ENCODE measurements around the gene RAB14. TPM values are rescaled to one million over a fixed set of nuclear protein-coding genes. Genes with fewer than 3 reads are reported as not detected.

RAB14 gene
- total RNA-seq, 1 experiment from 2014 or later = 49.5 TPM

DNA sequence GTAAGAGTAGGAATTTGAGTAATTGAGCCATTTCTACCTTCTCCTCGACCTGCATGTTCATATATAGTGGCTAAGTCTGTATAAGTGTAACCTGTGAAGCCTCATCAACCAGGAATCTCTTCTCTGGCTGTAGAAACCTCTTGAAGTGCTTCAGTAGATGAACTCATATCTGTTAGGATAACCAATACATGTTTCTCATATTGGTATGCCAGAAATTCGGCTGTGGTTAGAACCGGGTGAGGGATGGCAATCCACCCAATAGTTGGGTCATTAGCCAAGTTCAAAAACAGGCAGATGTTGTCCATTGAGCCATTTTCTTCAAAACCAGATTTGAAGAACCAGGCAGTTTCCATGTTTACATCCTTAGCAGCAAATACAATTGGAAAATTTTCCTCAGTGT lies 37.4 kb upstream of the RAB14 start:
- no peak for DNase-seq
- H3K79me2 ChIP-seq (ENCODE audit: low read length) = no peaks in the 10 kb centered on the region
- H3K36me3 ChIP-seq (ENCODE audit: insufficient read depth, low read length) = peaks cover 9% of the 10 kb centered on the region; the same call in 1 of the 2 replicates
- no peak overlapping the region for H3K4me2 ChIP-seq (ENCODE audit: low read depth, low read length, poor library complexity, severe bottlenecking)
- no peak overlapping the region for H3K9ac ChIP-seq (ENCODE audit: low read length)
- no peaks in the 10 kb centered on the region for H3K4me1 ChIP-seq (ENCODE audit: low read length)
- H3K9me3 ChIP-seq (ENCODE audit: low read length) = peaks cover 1% of the 10 kb centered on the region; the same call in 1 of the 2 replicates
- no peaks in the 10 kb centered on the region for H3K9me2 ChIP-seq (replicated peaks; ENCODE audit: insufficient read depth, low read length)
- no peaks in the 10 kb centered on the region for H4K20me1 ChIP-seq (ENCODE audit: insufficient read depth, low read depth, low read length)
- H2AFZ ChIP-seq (ENCODE audit: low read length) = no peak overlapping the region
- H3K27me3 ChIP-seq (ENCODE audit: low read length) = no peaks in the 10 kb centered on the region
- no peak overlapping the region for H3K27ac ChIP-seq (ENCODE audit: low read length)
- H3K4me3 ChIP-seq (ENCODE audit: low read length) = no peak overlapping the region

GRCh38 chr9:121237916-121238315 lies 36.2 kb upstream of the RAB14 start:
- no peaks in the 10 kb centered on the region for H4K20me1 ChIP-seq (ENCODE audit: insufficient read depth, low read depth, low read length)

DNA sequence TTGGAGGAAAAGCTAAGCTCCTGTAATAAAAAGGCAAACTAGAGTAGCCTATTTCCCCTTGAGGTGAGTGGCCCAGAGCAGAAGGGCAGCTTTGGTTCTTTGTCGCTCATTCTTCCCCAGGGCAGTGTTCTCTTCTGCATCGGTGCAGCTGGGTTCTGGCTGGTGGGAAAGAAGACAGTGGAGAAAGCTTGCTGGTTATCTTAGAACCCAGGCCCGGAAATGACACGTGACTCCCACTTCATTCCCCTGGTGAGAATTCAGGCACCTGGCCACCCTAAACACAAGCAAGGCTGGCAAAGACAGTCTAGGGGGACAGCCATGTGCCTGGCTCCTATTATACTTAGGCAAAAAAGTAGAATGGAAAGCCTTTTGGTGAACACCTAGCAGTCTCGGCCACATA lies 33.8 kb upstream of the RAB14 start:
- Histone ChIP-seq H3K9me3 (ENCODE audit: low read length) (no peaks in the 10 kb centered on the region), H3K36me3 (ENCODE audit: insufficient read depth, low read length) (peaks cover 13% of the 10 kb centered on the region), H3K27ac (ENCODE audit: low read length) (no peak overlapping the region), H4K20me1 (ENCODE audit: insufficient read depth, low read depth, low read length) (no peaks in the 10 kb centered on the region), H2AFZ (ENCODE audit: low read length) (no peak overlapping the region), H3K9ac (ENCODE audit: low read length) (no peak overlapping the region), H3K79me2 (ENCODE audit: low read length) (no peaks in the 10 kb centered on the region), H3K27me3 (ENCODE audit: low read length) (no peaks in the 10 kb centered on the region), H3K4me2 (ENCODE audit: low read depth, low read length, poor library complexity, severe bottlenecking) (no peak overlapping the region), H3K4me3 (ENCODE audit: low read length) (no peak overlapping the region), H3K4me1 (ENCODE audit: low read length) (peaks cover 5% of the 10 kb centered on the region; the same call in 1 of the 2 replicates), H3K9me2 (replicated peaks; ENCODE audit: insufficient read depth, low read length) (no peaks in the 10 kb centered on the region)
- DNase-seq = no peak

More at GRCh38 chr9:121237916-121238315, 36.2 kb upstream of the RAB14 start:
- Histone ChIP-seq H2AFZ (ENCODE audit: low read length) (no peak overlapping the region), H3K9me3 (ENCODE audit: low read length) (no peaks in the 10 kb centered on the region), H3K9me2 (replicated peaks; ENCODE audit: insufficient read depth, low read length) (no peaks in the 10 kb centered on the region), H3K27me3 (ENCODE audit: low read length) (no peaks in the 10 kb centered on the region), H3K4me3 (ENCODE audit: low read length) (no peak overlapping the region), H3K4me2 (ENCODE audit: low read depth, low read length, poor library complexity, severe bottlenecking) (no peak overlapping the region), H3K9ac (ENCODE audit: low read length) (no peak overlapping the region), H3K79me2 (ENCODE audit: low read length) (no peaks in the 10 kb centered on the region), H3K36me3 (ENCODE audit: insufficient read depth, low read length) (peaks cover 7% of the 10 kb centered on the region), H3K27ac (ENCODE audit: low read length) (no peak overlapping the region), H3K4me1 (ENCODE audit: low read length) (no peaks in the 10 kb centered on the region)
- no peak for DNase-seq

DNA sequence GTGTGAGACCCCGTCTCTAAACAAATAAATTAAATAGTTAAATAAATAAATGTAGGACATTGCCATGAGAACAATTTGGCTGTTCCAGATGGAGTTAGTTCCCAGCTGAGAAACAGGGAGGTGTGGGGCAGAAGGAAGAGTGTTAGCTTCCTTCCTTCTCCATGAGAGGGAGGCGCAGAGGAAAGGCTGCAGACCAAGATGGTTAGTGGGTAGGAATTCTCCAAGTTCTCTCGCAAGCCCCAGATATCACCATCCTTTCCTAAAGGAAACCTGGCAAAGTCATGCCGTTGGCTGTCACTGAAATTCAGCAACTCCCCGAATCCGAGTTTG lies 33.1 kb upstream of the RAB14 start:
- H4K20me1 ChIP-seq (ENCODE audit: insufficient read depth, low read depth, low read length) = no peaks in the 10 kb centered on the region
- H3K9me3 ChIP-seq (ENCODE audit: low read length) = no peaks in the 10 kb centered on the region
- no peaks in the 10 kb centered on the region for H3K9me2 ChIP-seq (replicated peaks; ENCODE audit: insufficient read depth, low read length)
- DNase-seq = no peak
- peaks cover 5% of the 10 kb centered on the region; the same call in 1 of the 2 replicates for H3K4me1 ChIP-seq (ENCODE audit: low read length)
- no peak overlapping the region for H3K9ac ChIP-seq (ENCODE audit: low read length)
- no peaks in the 10 kb centered on the region for H3K27me3 ChIP-seq (ENCODE audit: low read length)
- no peaks in the 10 kb centered on the region for H3K79me2 ChIP-seq (ENCODE audit: low read length)
- H3K36me3 ChIP-seq (ENCODE audit: insufficient read depth, low read length) = peaks cover 13% of the 10 kb centered on the region
- H3K4me2 ChIP-seq (ENCODE audit: low read depth, low read length, poor library complexity, severe bottlenecking) = no peak overlapping the region
- H3K27ac ChIP-seq (ENCODE audit: low read length) = no peak overlapping the region
- no peak overlapping the region for H3K4me3 ChIP-seq (ENCODE audit: low read length)
- no peak overlapping the region for H2AFZ ChIP-seq (ENCODE audit: low read length)

DNA sequence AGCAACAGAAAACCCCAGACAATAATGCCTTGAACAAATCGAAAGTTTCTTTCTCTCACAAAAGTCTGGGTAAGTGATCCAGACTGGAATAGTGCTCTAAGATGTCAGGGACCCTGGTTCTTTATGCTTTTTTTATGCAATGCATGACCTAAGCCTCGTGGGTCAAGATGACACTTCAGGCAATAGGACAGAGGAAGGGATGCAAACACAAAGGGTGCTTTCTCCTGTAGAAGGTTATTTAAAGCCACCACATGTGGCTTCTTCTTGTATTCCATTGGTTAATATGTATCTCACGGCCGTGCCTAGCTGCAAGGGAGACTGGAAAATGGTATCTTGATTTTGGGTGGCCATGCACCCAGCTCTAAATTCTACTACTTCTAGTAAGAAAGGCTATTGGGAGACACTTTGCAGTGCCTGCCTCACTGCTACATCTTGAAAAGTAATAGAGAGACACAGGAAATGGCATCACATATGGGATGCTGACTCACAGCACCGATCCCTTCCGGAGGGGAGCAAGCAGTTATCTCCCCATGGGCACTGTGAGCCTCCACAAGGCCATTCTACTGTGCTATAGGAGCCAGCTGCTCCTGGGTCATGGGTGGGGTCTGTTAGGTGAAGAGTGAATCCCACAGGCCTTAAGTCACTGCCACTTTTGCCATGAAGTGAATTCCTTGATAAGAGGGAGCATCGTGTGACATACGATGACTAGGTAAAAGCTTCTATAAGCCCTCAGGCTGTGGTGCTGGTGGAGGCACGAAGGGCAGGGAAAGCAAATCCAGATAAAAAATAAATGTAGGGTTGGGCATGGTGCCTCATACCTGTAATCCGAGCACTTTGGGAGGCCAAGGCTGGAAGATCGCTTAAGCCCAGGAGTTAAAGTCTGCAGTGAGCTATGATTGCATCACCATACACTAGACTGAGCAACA lies 32.5 kb upstream of the RAB14 start:
- Histone ChIP-seq H3K4me2 (ENCODE audit: low read depth, low read length, poor library complexity, severe bottlenecking) (no peak overlapping the region), H3K27me3 (ENCODE audit: low read length) (no peaks in the 10 kb centered on the region), H4K20me1 (ENCODE audit: insufficient read depth, low read depth, low read length) (no peaks in the 10 kb centered on the region), H3K27ac (ENCODE audit: low read length) (no peak overlapping the region), H3K4me3 (ENCODE audit: low read length) (no peak overlapping the region), H3K79me2 (ENCODE audit: low read length) (no peaks in the 10 kb centered on the region), H2AFZ (ENCODE audit: low read length) (no peak overlapping the region), H3K4me1 (ENCODE audit: low read length) (peaks cover 5% of the 10 kb centered on the region; the same call in 1 of the 2 replicates), H3K36me3 (ENCODE audit: insufficient read depth, low read length) (peaks cover 13% of the 10 kb centered on the region), H3K9ac (ENCODE audit: low read length) (no peak overlapping the region), H3K9me3 (ENCODE audit: low read length) (no peaks in the 10 kb centered on the region), H3K9me2 (replicated peaks; ENCODE audit: insufficient read depth, low read length) (no peaks in the 10 kb centered on the region)
- no peak for DNase-seq

DNA sequence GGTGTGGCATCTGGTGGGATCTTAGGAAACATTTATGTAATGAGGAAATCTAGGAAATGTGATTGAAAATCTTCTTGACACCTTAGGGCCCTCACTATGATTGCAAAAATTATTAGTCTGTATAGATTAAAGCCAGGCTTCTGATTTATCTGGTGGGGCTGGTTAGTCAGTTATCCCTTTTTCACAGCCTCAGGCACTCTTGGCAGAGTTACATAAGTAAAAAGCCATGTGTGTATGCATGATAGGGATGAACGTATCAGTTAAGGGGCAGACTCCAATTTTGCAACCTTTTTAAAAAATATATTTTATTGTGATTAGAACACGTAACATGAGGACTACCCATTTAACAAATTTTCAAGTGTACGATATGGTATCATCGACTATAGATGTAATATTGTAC lies 30.6 kb upstream of the RAB14 start:
- Histone ChIP-seq H2AFZ (ENCODE audit: low read length) (no peak overlapping the region), H4K20me1 (ENCODE audit: insufficient read depth, low read depth, low read length) (no peaks in the 10 kb centered on the region), H3K9me2 (replicated peaks; ENCODE audit: insufficient read depth, low read length) (no peaks in the 10 kb centered on the region), H3K27me3 (ENCODE audit: low read length) (no peaks in the 10 kb centered on the region), H3K9ac (ENCODE audit: low read length) (no peak overlapping the region), H3K4me3 (ENCODE audit: low read length) (no peak overlapping the region), H3K79me2 (ENCODE audit: low read length) (no peaks in the 10 kb centered on the region), H3K27ac (ENCODE audit: low read length) (no peak overlapping the region), H3K4me1 (ENCODE audit: low read length) (peaks cover 5% of the 10 kb centered on the region; the same call in 1 of the 2 replicates), H3K9me3 (ENCODE audit: low read length) (no peaks in the 10 kb centered on the region), H3K4me2 (ENCODE audit: low read depth, low read length, poor library complexity, severe bottlenecking) (no peak overlapping the region), H3K36me3 (ENCODE audit: insufficient read depth, low read length) (peaks cover 13% of the 10 kb centered on the region)
- no peak for DNase-seq

- Histone ChIP-seq H3K79me2 (ENCODE audit: low read length) (no peaks in the 10 kb centered on the region), H3K4me3 (ENCODE audit: low read length) (no peak overlapping the region), H3K4me2 (ENCODE audit: low read depth, low read length, poor library complexity, severe bottlenecking) (no peak overlapping the region), H3K36me3 (ENCODE audit: insufficient read depth, low read length) (peaks cover 13% of the 10 kb centered on the region), H3K9me2 (replicated peaks; ENCODE audit: insufficient read depth, low read length) (no peaks in the 10 kb centered on the region), H3K4me1 (ENCODE audit: low read length) (peaks cover 5% of the 10 kb centered on the region; the same call in 1 of the 2 replicates), H3K9me3 (ENCODE audit: low read length) (no peaks in the 10 kb centered on the region), H3K27me3 (ENCODE audit: low read length) (no peaks in the 10 kb centered on the region), H4K20me1 (ENCODE audit: insufficient read depth, low read depth, low read length) (no peaks in the 10 kb centered on the region), H3K27ac (ENCODE audit: low read length) (no peak overlapping the region), H2AFZ (ENCODE audit: low read length) (no peak overlapping the region), H3K9ac (ENCODE audit: low read length) (no peak overlapping the region)
- no peak for DNase-seq
Measured at GRCh38 chr9:121230256-121230655, 28.6 kb upstream of the RAB14 start.

DNA sequence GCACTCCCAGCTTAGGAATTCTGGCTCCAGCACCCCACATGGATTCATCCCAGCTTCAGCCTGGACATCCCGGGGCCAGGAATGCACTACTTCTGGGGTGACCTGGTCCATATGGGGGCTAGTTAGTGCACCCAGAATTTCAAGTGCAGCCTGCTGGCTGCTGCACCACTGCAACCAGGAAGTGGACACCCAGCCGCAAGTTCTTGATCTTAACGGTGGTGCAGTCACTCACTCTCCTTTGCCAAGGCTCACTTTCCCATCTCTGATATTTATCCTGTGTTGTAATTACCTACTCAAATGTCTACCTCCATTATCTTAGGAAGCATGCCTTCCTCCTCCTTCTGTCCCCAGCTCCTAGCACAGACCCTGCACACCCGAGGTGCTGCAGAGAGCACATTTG lies 26.2 kb upstream of the RAB14 start:
- H4K20me1 ChIP-seq (ENCODE audit: insufficient read depth, low read depth, low read length) = no peaks in the 10 kb centered on the region
- DNase-seq = no peak
- no peaks in the 10 kb centered on the region for H3K27me3 ChIP-seq (ENCODE audit: low read length)
- H3K4me3 ChIP-seq (ENCODE audit: low read length) = no peak overlapping the region
- H3K27ac ChIP-seq (ENCODE audit: low read length) = no peak overlapping the region
- peaks cover 8% of the 10 kb centered on the region for H3K36me3 ChIP-seq (ENCODE audit: insufficient read depth, low read length)
- no peaks in the 10 kb centered on the region for H3K9me3 ChIP-seq (ENCODE audit: low read length)
- no peaks in the 10 kb centered on the region for H3K79me2 ChIP-seq (ENCODE audit: low read length)
- no peak overlapping the region for H2AFZ ChIP-seq (ENCODE audit: low read length)
- peaks cover 5% of the 10 kb centered on the region; the same call in 1 of the 2 replicates for H3K4me1 ChIP-seq (ENCODE audit: low read length)
- H3K9me2 ChIP-seq (replicated peaks; ENCODE audit: insufficient read depth, low read length) = no peaks in the 10 kb centered on the region
- H3K9ac ChIP-seq (ENCODE audit: low read length) = no peak overlapping the region
- H3K4me2 ChIP-seq (ENCODE audit: low read depth, low read length, poor library complexity, severe bottlenecking) = no peak overlapping the region
